HEK293 (cell line): ENCODE results near the gene TICRR.

Experiments used
- CTCF ChIA-PET: fragments of 350-600 bp; formaldehyde crosslinking; extraction: SDS; loops from one replicate; lab custom pipeline; 2021; ENCODE audit warnings: antibody characterized with exemption; lab: Yijun Ruan, JAX
- POLR2A ChIA-PET: fragments of 300-600 bp; formaldehyde crosslinking; extraction: SDS; loops from one replicate; lab custom pipeline; 2020; ENCODE audit warnings: antibody characterized with exemption, inconsistent platforms; lab: Yijun Ruan, JAX
- H3K27ac ChIP-seq: fragments of 200-500 bp; sonication (Bioruptor generic); 2 replicates; pipeline ENCODE4 v1.5.1; 2014; ENCODE audit warnings: low read depth, low read length, control low read depth, inconsistent platforms; ENCODE audit errors: extremely low read depth
- H3K36me3 ChIP-seq, 2 experiments: fragments of 200-500 bp in 1 of 2; sonication (Bioruptor generic) in 1 of 2; 1 replicate in 1 of 2; 2 replicates in 1 of 2; pipeline ENCODE4 v1.5.1; 2014 to 2017; ENCODE audit warnings: inconsistent platforms in 2 of 2, low read length in 2 of 2; ENCODE audit not compliant: control insufficient read depth in 2 of 2, insufficient read depth in 1 of 2
- H3K4me1 ChIP-seq: fragments of 200-500 bp; sonication (Bioruptor generic); 2 replicates; pipeline ENCODE4 v1.5.1; 2014; ENCODE audit warnings: mild to moderate bottlenecking, low read length, inconsistent platforms; ENCODE audit not compliant: control insufficient read depth, insufficient read depth
- H3K4me3 ChIP-seq: 2 replicates; pipeline ENCODE4 v1.5.1; 2011; ENCODE audit warnings: low read depth, mild to moderate bottlenecking, control low read depth, low read length, moderate library complexity
- H3K9me3 ChIP-seq: fragments of 200-500 bp; sonication (Bioruptor generic); 2 replicates; pipeline ENCODE4 v1.5.1; 2014; ENCODE audit warnings: low read depth, low read length, inconsistent platforms; ENCODE audit not compliant: control insufficient read depth, insufficient read depth
- BCL6B ChIP-seq: fragments of 450-650 bp; formaldehyde crosslinking; IDR thresholded peaks from 2 replicates; pipeline ENCODE4 v1.5.1; 2017; ENCODE audit warnings: missing biosample characterization, missing genetic modification characterization
- FEZF1 ChIP-seq: fragments of 450-650 bp; formaldehyde crosslinking; IDR thresholded peaks from 2 replicates; pipeline ENCODE4 v1.5.1; 2016; ENCODE audit warnings: missing biosample characterization, missing genetic modification characterization
- GLI2 ChIP-seq: fragments of 450-650 bp; formaldehyde crosslinking; IDR thresholded peaks from 2 replicates; pipeline ENCODE4; 2017; ENCODE audit warnings: missing biosample characterization, missing genetic modification characterization, low read depth, borderline replicate concordance
- GLIS2 ChIP-seq: fragments of 450-650 bp; formaldehyde crosslinking; IDR thresholded peaks from 2 replicates; pipeline ENCODE4 v1.5.1; 2016; ENCODE audit warnings: missing biosample characterization, missing genetic modification characterization
- KLF7 ChIP-seq: fragments of 450-650 bp; formaldehyde crosslinking; IDR thresholded peaks from 2 replicates; pipeline ENCODE4 v1.5.1; 2016; ENCODE audit warnings: missing biosample characterization, missing genetic modification characterization, borderline replicate concordance
- PRDM6 ChIP-seq: fragments of 450-650 bp; formaldehyde crosslinking; IDR thresholded peaks from 2 replicates; pipeline ENCODE4 v1.5.1; 2017; ENCODE audit warnings: missing biosample characterization, missing genetic modification characterization
- SCRT1 ChIP-seq: fragments of 450-650 bp; formaldehyde crosslinking; IDR thresholded peaks from 2 replicates; pipeline ENCODE4 v1.5.1; 2016; ENCODE audit warnings: missing biosample characterization, missing genetic modification characterization, borderline replicate concordance
- SETDB1 ChIP-seq: IDR thresholded peaks from one replicate; pipeline ENCODE4 v1.6.1; 2017; ENCODE audit warnings: mild to moderate bottlenecking, low read length, moderate library complexity, mixed read lengths; ENCODE audit not compliant: insufficient read length
- SP7 ChIP-seq: fragments of 450-650 bp; formaldehyde crosslinking; IDR thresholded peaks from 2 replicates; pipeline ENCODE4 v1.5.1; 2016; ENCODE audit warnings: missing biosample characterization, missing genetic modification characterization
- YY1 ChIP-seq: fragments of 450-650 bp; formaldehyde crosslinking; IDR thresholded peaks from 2 replicates; pipeline ENCODE4 v1.5.1; 2018; ENCODE audit warnings: missing biosample characterization, missing genetic modification characterization
- ZBTB48 ChIP-seq: fragments of 450-650 bp; formaldehyde crosslinking; IDR thresholded peaks from 2 replicates; pipeline ENCODE4 v1.5.1; 2016; ENCODE audit warnings: missing biosample characterization, missing genetic modification characterization
- ZIC2 ChIP-seq: fragments of 450-650 bp; formaldehyde crosslinking; IDR thresholded peaks from 2 replicates; pipeline ENCODE4 v1.5.1; 2016; ENCODE audit warnings: missing biosample characterization, missing genetic modification characterization
- ZNF114 ChIP-seq: fragments of 450-650 bp; formaldehyde crosslinking; IDR thresholded peaks from 2 replicates; pipeline ENCODE4 v1.5.0; 2017; ENCODE audit warnings: missing biosample characterization, missing genetic modification characterization
- ZNF155 ChIP-seq: fragments of 450-650 bp; formaldehyde crosslinking; IDR thresholded peaks from 2 replicates; pipeline ENCODE4 v1.5.1; 2016; ENCODE audit warnings: missing biosample characterization, missing genetic modification characterization
- ZNF175 ChIP-seq: fragments of 450-650 bp; formaldehyde crosslinking; IDR thresholded peaks from 2 replicates; pipeline ENCODE4 v1.5.1; 2016; ENCODE audit warnings: missing biosample characterization, missing genetic modification characterization
- ZNF18 ChIP-seq: fragments of 450-650 bp; formaldehyde crosslinking; IDR thresholded peaks from 2 replicates; pipeline ENCODE4 v1.5.1; 2016; ENCODE audit warnings: missing biosample characterization, missing genetic modification characterization
- ZNF221 ChIP-seq: fragments of 450-650 bp; formaldehyde crosslinking; IDR thresholded peaks from 2 replicates; pipeline ENCODE4 v1.5.1; 2017; ENCODE audit warnings: missing biosample characterization, missing genetic modification characterization, borderline replicate concordance
- ZNF391 ChIP-seq: fragments of 450-650 bp; formaldehyde crosslinking; IDR thresholded peaks from 2 replicates; pipeline ENCODE4 v1.5.1; 2016; ENCODE audit warnings: low read depth, missing biosample characterization, missing genetic modification characterization, borderline replicate concordance
- ZNF510 ChIP-seq: fragments of 450-650 bp; formaldehyde crosslinking; IDR thresholded peaks from 2 replicates; pipeline ENCODE4 v1.5.1; 2018; ENCODE audit warnings: mild to moderate bottlenecking, missing genetic modification characterization, missing biosample characterization; ENCODE audit not compliant: insufficient replicate concordance
- ZNF544 ChIP-seq: fragments of 450-650 bp; formaldehyde crosslinking; IDR thresholded peaks from 2 replicates; pipeline ENCODE4 v1.5.0; 2017; ENCODE audit warnings: missing biosample characterization, missing genetic modification characterization
- ZNF558 ChIP-seq: fragments of 450-650 bp; formaldehyde crosslinking; IDR thresholded peaks from 2 replicates; pipeline ENCODE4 v1.5.1; 2016; ENCODE audit warnings: missing biosample characterization, missing genetic modification characterization
- ZNF561 ChIP-seq: fragments of 450-650 bp; IDR thresholded peaks from 2 replicates; pipeline ENCODE4 v1.5.1; 2018; ENCODE audit warnings: missing biosample characterization, missing genetic modification characterization, borderline replicate concordance
- ZNF600 ChIP-seq: fragments of 450-650 bp; formaldehyde crosslinking; IDR thresholded peaks from 2 replicates; pipeline ENCODE4 v1.5.1; 2016; ENCODE audit warnings: missing biosample characterization, missing genetic modification characterization
- ZNF776 ChIP-seq: fragments of 450-650 bp; formaldehyde crosslinking; IDR thresholded peaks from 2 replicates; pipeline ENCODE4 v1.5.0; 2017; ENCODE audit warnings: missing biosample characterization, missing genetic modification characterization, borderline replicate concordance
- ZNF843 ChIP-seq: fragments of 450-650 bp; formaldehyde crosslinking; IDR thresholded peaks from 2 replicates; pipeline ENCODE4 v1.5.1; 2016; ENCODE audit warnings: missing biosample characterization, missing genetic modification characterization
- TF ChIP-seq, protein P1 (sequence below): fragments of 450-650 bp; formaldehyde crosslinking; IDR thresholded peaks from 2 replicates; pipeline ENCODE4 v1.5.1; 2016; ENCODE audit warnings: missing biosample characterization, missing genetic modification characterization

The TICRR gene

GRCh38 chr15:89611317-89611716 is 36.0 kb downstream of the TICRR start:
- ChIA-PET POLR2A (interaction anchor here (5.1 kb wide), 1 partner anchor 36 kb away, joined by 19 read pairs; the partner anchor contains the start of gene TICRR), CTCF (interaction anchor here (0.5 to 2.0 kb wide), 4 partner anchors 168 to 863 kb away, joined by 3 to 8 read pairs (median 4); no protein-coding TSS in a partner anchor)

DNA sequence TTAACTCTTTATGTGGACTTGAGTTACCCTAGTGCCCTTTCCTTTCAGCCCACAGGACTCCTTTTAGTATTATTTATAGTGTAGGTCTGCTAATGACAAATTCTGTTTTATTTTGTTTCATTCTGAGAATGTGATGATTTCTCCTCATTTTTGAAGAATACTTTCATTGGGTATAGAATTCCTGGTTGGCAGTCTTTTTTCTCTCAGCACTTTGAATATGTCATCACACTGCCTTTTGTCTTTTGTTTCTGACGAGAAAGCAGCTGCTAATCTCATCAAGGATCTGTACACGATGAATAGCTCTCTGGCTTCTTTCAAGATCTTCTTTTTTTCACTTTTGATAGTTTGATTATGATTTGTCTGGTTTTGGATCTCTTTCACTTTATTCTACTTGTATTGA is 37.8 kb downstream of the TICRR start:
- Histone ChIP-seq H3K4me1 (no peaks in the 10 kb centered on the region), H3K27ac (no peak overlapping the region), H3K4me3 (no peak overlapping the region), H3K9me3 (no peaks in the 10 kb centered on the region), H3K36me3 (peaks cover 90 to 99% of the 10 kb centered on the region in 2 experiments)
- ChIA-PET POLR2A (no interaction called here), CTCF (no interaction called here)
- TF ChIP-seq FEZF1 (tag by site-specific recombination) (no peak), ZNF600 (tag by site-specific recombination) (no peak), SCRT1 (tag by site-specific recombination) (no peak), ZNF175 (tag by site-specific recombination) (no peak), GLI2 (tag by site-specific recombination) (no peak), SETDB1 (peak; percentile 92), ZNF510 (tag by site-specific recombination) (no peak), ZNF558 (tag by site-specific recombination) (peak; percentile 70)

More at GRCh38 chr15:89611317-89611716, 36.0 kb downstream of the TICRR start:
- no peak overlapping the region for H3K27ac ChIP-seq
- no peaks in the 10 kb centered on the region for H3K4me1 ChIP-seq
- no peak overlapping the region for H3K4me3 ChIP-seq
- TF ChIP-seq ZNF776 (no peak), ZNF843 (no peak), ZNF558 (tag by site-specific recombination) (peak; percentile 99)
- H3K9me3 ChIP-seq: no peaks in the 10 kb centered on the region
- H3K36me3 ChIP-seq: peaks cover 95 to 99% of the 10 kb centered on the region in 2 experiments

GRCh38 chr15:89614164-89614563 is 38.9 kb downstream of the TICRR start:
- ChIA-PET CTCF (no interaction called here), POLR2A (interaction anchor here (1.4 kb wide), 1 partner anchor 39 kb away, joined by 3 read pairs; the partner anchor contains the start of gene TICRR)
- no peak for TF ChIP-seq ZBTB48 (tag by site-specific recombination)
- TF ChIP-seq ZIC2 (tag by site-specific recombination): no peak
- no peak for TF ChIP-seq PRDM6 (tag by site-specific recombination)
- no peak for TF ChIP-seq ZNF561 (tag by site-specific recombination)
- TF ChIP-seq ZNF18 (tag by site-specific recombination): no peak
- no peak for TF ChIP-seq ZNF114 (tag by site-specific recombination)
- no peak for TF ChIP-seq ZNF391 (tag by site-specific recombination)
- TF ChIP-seq SP7: no peak
- TF ChIP-seq KLF7 (tag by site-specific recombination): no peak
- TF ChIP-seq, protein P1, sequence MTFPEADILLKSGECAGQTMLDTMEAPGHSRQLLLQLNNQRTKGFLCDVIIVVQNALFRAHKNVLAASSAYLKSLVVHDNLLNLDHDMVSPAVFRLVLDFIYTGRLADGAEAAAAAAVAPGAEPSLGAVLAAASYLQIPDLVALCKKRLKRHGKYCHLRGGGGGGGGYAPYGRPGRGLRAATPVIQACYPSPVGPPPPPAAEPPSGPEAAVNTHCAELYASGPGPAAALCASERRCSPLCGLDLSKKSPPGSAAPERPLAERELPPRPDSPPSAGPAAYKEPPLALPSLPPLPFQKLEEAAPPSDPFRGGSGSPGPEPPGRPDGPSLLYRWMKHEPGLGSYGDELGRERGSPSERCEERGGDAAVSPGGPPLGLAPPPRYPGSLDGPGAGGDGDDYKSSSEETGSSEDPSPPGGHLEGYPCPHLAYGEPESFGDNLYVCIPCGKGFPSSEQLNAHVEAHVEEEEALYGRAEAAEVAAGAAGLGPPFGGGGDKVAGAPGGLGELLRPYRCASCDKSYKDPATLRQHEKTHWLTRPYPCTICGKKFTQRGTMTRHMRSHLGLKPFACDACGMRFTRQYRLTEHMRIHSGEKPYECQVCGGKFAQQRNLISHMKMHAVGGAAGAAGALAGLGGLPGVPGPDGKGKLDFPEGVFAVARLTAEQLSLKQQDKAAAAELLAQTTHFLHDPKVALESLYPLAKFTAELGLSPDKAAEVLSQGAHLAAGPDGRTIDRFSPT (tag by site-specific recombination): no peak
- TF ChIP-seq ZNF544: no peak
- TF ChIP-seq ZNF155 (tag by site-specific recombination): no peak
- TF ChIP-seq GLIS2 (tag by site-specific recombination): no peak
- no peak for TF ChIP-seq BCL6B (tag by site-specific recombination)
- no peak for TF ChIP-seq ZNF221 (tag by site-specific recombination)
- TF ChIP-seq YY1 (tag by site-specific recombination): no peak

More at GRCh38 chr15:89614164-89614563, 38.9 kb downstream of the TICRR start:
- H3K9me3 ChIP-seq: no peaks in the 10 kb centered on the region
- no peak overlapping the region for H3K27ac ChIP-seq
- H3K36me3 ChIP-seq: peaks cover 92 to 98% of the 10 kb centered on the region in 2 experiments
- H3K4me1 ChIP-seq: no peaks in the 10 kb centered on the region
- no peak overlapping the region for H3K4me3 ChIP-seq
